DMS79 treated with DMSO at 0.1 percent for 48 hours (cell line): ENCODE results near the gene FOSB.

Experiments used
- DNase-seq: peaks from one replicate; lab custom pipeline; 2025; lab: John Stamatoyannopoulos, UW

FOSB gene

GRCh38 chr19:45468803-45469131, 971 bp downstream of the FOSB start:
- no peak for DNase-seq

GRCh38 chr19:45469132-45469944, 1.5 kb downstream of the FOSB start:
- DNase-seq, result peak; percentile 87

GRCh38 chr19:45469945-45470761, 2.4 kb downstream of the FOSB start:
- DNase-seq, result no peak

GRCh38 chr19:45470762-45471081, 2.9 kb downstream of the FOSB start:
- DNase-seq, result no peak

GRCh38 chr19:45471111-45471930, 3.5 kb downstream of the FOSB start:
- DNase-seq, result no peak

GRCh38 chr19:45471931-45472562, 4.3 kb downstream of the FOSB start:
- no peak for DNase-seq

- DNase-seq, result no peak
These were observed 5.0 kb downstream of the FOSB start for GRCh38 chr19:45472563-45473366.

- no peak for DNase-seq
These were observed 5.5 kb downstream of the FOSB start for GRCh38 chr19:45473367-45473681.

- DNase-seq, result no peak
These were observed 6.1 kb downstream of the FOSB start for GRCh38 chr19:45473682-45474605.

- DNase-seq, result peak; percentile 18
These were observed 7.1 kb downstream of the FOSB start for GRCh38 chr19:45474606-45475521.

- no peak for DNase-seq
These were observed 7.9 kb downstream of the FOSB start for GRCh38 chr19:45475537-45476291.

- no peak for DNase-seq
These were observed 8.5 kb downstream of the FOSB start for GRCh38 chr19:45476304-45476703.

- DNase-seq, result no peak
These were observed 9.4 kb downstream of the FOSB start for GRCh38 chr19:45477186-45477585.

GRCh38 chr19:45477713-45478453, 10.1 kb downstream of the FOSB start:
- DNase-seq, result peak; percentile 24

GRCh38 chr19:45478454-45479238, 10.8 kb downstream of the FOSB start:
- peak; percentile 91 for DNase-seq

- DNase-seq, result no peak
These were observed 15.2 kb downstream of the FOSB start for GRCh38 chr19:45483033-45483432.
